NB4 (cell line): ENCODE data around the gene FRMD5.

ENCODE experiments used
- MYC ChIP-seq: IDR thresholded peaks from 2 replicates; pipeline ENCODE4 v1.6.1; 2011; ENCODE audit warnings: low read depth, low read length
- POLR2A ChIP-seq: IDR thresholded peaks from 2 replicates; pipeline ENCODE4 v1.6.1; 2011; ENCODE audit warnings: mild to moderate bottlenecking; ENCODE audit not compliant: insufficient read length; ENCODE audit errors: extremely low read depth
- TF ChIP-seq, protein P1 (sequence below): IDR thresholded peaks from one replicate; pipeline ENCODE4 v1.5.1; 2012; ENCODE audit warnings: low read depth, low read length
- TF ChIP-seq, protein P2 (sequence below): IDR thresholded peaks from 2 replicates; pipeline ENCODE4 v1.6.1; 2011; ENCODE audit warnings: low read depth, low read length

DNA sequence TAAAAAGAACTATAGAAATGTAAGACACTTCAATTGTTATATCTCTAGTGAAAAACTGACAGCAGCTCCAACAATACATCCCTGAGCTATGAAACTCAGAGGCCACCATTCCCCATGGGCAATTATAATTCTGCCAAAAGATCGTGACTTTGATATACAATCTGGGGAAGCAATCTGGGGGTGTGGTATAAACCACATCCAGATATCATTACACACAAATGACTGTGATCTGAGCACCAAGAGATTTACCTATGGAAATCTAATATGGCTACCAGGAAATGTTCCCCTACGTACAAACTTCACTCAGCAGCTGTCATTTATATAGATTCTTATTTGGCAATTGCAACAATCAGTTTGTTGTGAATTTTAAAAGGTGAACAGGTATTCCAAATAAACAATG, 110.3 kb downstream of the FRMD5 start:
- TF ChIP-seq, protein P1, sequence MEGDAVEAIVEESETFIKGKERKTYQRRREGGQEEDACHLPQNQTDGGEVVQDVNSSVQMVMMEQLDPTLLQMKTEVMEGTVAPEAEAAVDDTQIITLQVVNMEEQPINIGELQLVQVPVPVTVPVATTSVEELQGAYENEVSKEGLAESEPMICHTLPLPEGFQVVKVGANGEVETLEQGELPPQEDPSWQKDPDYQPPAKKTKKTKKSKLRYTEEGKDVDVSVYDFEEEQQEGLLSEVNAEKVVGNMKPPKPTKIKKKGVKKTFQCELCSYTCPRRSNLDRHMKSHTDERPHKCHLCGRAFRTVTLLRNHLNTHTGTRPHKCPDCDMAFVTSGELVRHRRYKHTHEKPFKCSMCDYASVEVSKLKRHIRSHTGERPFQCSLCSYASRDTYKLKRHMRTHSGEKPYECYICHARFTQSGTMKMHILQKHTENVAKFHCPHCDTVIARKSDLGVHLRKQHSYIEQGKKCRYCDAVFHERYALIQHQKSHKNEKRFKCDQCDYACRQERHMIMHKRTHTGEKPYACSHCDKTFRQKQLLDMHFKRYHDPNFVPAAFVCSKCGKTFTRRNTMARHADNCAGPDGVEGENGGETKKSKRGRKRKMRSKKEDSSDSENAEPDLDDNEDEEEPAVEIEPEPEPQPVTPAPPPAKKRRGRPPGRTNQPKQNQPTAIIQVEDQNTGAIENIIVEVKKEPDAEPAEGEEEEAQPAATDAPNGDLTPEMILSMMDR = no peak
- TF ChIP-seq POLR2A (no peak), MYC (no peak)
- TF ChIP-seq, protein P2, sequence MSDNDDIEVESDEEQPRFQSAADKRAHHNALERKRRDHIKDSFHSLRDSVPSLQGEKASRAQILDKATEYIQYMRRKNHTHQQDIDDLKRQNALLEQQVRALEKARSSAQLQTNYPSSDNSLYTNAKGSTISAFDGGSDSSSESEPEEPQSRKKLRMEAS = no peak
